Measurements from ENCODE around the gene ITPKA.

Gene ITPKA

GRCh38 chr15:41511899-41512369 is 18.3 kb downstream of the ITPKA start:
- no peak for DNase-seq

GRCh38 chr15:41512512-41512939 is 18.9 kb downstream of the ITPKA start:
- DNase-seq = no peak

- no peak for DNase-seq
These were observed 19.3 kb downstream of the ITPKA start for GRCh38 chr15:41512940-41513505.

- DNase-seq = no peak
These were observed 20.0 kb downstream of the ITPKA start, which contains the start of gene LTK for GRCh38 chr15:41513506-41514227. Gene LTK (minus strand): TSS chr15:41513827. CDS start chr15:41513709, 118 bp downstream.

- no peak for DNase-seq
These were observed 24.3 kb downstream of the ITPKA start for GRCh38 chr15:41517895-41518449.

- no peak for DNase-seq
These were observed 27.0 kb downstream of the ITPKA start for GRCh38 chr15:41520636-41521035.

GRCh38 chr15:41521614-41522013 is 27.9 kb downstream of the ITPKA start:
- no peak for DNase-seq

GRCh38 chr15:41523097-41523496 is 29.4 kb downstream of the ITPKA start:
- DNase-seq = no peak

GRCh38 chr15:41530363-41530956 is 36.8 kb downstream of the ITPKA start:
- no peak for DNase-seq

- no peak for DNase-seq
These were observed 41.9 kb downstream of the ITPKA start for GRCh38 chr15:41535544-41535943.

- no peak for DNase-seq
These were observed 43.2 kb downstream of the ITPKA start for GRCh38 chr15:41536866-41537265.

- no peak for DNase-seq
These were observed 49.8 kb downstream of the ITPKA start for GRCh38 chr15:41543521-41543870.

- no peak for DNase-seq
These were observed 51.0 kb downstream of the ITPKA start for GRCh38 chr15:41544650-41545015.

- DNase-seq = no peak
These were observed 51.5 kb downstream of the ITPKA start for GRCh38 chr15:41545218-41545617.

GRCh38 chr15:41546851-41547786 is 53.4 kb downstream of the ITPKA start:
- no peak for DNase-seq

- no peak for DNase-seq
These were observed 56.5 kb downstream of the ITPKA start for GRCh38 chr15:41550066-41550775.

Data from effector CD8-positive, alpha-beta T cell (primary cell).